ENCODE results near the gene HELB. TPM values are rescaled to one million over a fixed set of nuclear protein-coding genes. Genes with fewer than 3 reads are reported as not detected.

Gene HELB
- total RNA-seq, 1 donor from 2014 or later = 0.89 TPM

DNA sequence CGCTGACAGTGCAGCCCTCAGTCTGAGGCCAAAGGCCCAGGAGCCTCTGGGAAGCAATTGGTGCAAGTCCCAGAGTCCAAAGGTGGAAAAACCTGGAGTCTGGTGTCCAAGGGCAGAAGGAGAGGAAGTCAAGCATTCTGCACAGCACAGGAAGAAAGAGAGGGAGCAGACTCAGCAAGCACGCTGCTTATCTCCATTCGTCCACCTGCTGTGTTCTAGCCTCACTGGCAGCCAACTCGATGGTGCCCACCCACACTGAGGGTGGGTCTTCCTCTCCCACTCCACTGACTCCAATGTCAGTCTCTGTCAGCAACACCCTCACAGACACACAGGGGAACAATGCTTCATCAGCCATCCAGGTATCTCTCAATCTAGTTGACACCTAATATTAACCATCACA lies 38.8 kb downstream of the HELB start:
- intact Hi-C loops (cut with DNase I) = no loop called here
- ATAC-seq = no peak
- DNase-seq (ENCODE audit: missing footprints) = no peak

DNA sequence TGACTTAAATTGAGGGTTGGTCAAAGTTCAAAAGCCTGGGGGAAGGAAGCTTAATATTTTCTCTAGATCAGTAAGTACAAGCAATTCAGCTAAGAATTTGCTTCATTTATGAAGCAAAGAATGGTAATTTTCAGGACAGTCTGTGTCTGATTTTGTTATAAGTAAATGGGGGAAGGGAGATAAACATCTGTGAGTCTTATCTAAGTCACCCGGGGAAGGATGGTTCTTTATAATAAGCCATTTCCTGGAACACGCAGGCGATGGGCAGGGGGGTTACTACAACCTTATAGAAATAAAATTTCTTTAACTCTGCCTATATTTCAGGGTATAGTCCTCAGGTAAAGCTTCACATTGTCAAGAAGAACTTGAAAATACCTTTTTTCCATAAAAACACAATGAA lies 42.9 kb downstream of the HELB start:
- ATAC-seq (no peak), DNase-seq (ENCODE audit: missing footprints) (no peak)
- intact Hi-C loops (cut with DNase I) = no loop called here

DNA sequence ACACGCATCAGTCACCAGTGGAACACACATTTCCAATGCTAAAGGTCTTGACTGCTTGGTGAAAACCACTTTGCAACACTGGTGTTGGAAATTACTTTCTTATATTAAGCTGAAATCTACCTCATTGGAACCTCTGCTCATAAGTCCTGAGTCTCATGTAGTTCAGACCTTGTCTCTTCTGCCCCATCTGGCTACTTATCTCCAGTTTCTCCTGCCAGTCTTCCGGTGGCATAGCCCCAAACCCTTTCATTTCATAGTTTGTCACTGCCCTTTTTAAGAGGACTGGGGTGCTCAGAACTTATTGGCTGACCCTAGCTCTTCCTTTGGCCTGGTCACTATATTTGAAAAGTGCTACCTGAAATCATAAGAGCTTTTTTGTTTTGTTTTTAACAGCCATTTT lies 43.7 kb downstream of the HELB start:
- no peak for DNase-seq (ENCODE audit: missing footprints)
- intact Hi-C loops (cut with DNase I) = no loop called here
- no peak for ATAC-seq

GRCh38 chr12:66351301-66351700 lies 49.0 kb downstream of the HELB start:
- intact Hi-C loops (cut with DNase I) = loop anchor here (5.0 kb wide), 2 partner anchors 54 to 56 kb away; no protein-coding TSS in a partner anchor
- ATAC-seq (no peak), DNase-seq (ENCODE audit: missing footprints) (no peak)

- ATAC-seq (no peak), DNase-seq (ENCODE audit: missing footprints) (no peak)
- intact Hi-C loops (cut with DNase I) = loop anchor here (5.0 kb wide), 2 partner anchors 55 kb away; no protein-coding TSS in a partner anchor
These were observed 49.9 kb downstream of the HELB start for GRCh38 chr12:66352197-66352596.

DNA sequence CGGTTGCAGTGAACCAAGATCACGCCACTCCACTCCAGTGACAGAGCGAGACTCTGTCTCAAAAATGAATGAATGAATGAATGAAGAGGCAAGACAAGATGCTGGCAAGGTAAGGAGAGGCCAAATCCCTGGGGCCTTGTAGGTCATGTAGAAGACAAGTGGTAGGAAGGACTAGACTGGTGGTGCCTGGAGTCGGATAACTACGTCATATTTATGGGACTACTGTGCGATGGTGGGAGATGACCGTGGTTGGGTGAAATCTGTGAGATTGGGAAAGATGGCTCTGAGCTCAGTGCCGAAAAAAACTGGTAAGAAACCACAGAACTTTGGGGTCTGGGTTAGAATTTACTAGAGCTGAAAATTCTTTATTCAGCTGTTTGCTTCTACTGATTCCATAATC lies 50.6 kb downstream of the HELB start:
- DNase-seq (ENCODE audit: missing footprints) = no peak
- no peak for ATAC-seq
- intact Hi-C loops (cut with DNase I) = loop anchor here (5.0 kb wide), 2 partner anchors 54 to 56 kb away; no protein-coding TSS in a partner anchor

GRCh38 chr12:66354291-66354690 lies 52.0 kb downstream of the HELB start:
- intact Hi-C loops (cut with DNase I) = loop anchor here (5.0 kb wide), 2 partner anchors 53 to 57 kb away; no protein-coding TSS in a partner anchor
- no peak for ATAC-seq
- DNase-seq (ENCODE audit: missing footprints) = no peak

DNA sequence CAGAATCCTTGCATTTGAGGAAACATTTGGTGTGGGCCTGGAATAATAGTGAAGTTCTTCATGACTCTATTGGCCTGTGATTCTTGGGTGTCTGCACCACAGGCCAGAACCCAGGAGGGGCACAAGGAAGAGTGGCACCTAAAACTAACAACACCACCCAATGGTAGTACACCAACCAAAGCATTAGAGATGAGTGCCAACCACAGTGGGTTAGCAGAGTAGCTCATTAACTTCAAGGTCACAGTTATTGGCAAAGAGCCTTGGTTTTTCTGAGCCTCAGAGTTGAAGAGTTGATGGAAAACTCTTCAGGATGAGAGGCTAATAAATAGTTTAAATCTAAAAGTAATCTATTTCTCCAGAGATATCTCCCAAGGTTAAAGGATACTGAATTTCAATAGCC lies 57.0 kb downstream of the HELB start:
- intact Hi-C loops (cut with DNase I) = no loop called here
- ATAC-seq = no peak
- no peak for DNase-seq (ENCODE audit: missing footprints)

GRCh38 chr12:66361703-66362102 lies 59.4 kb downstream of the HELB start:
- no peak for DNase-seq (ENCODE audit: missing footprints)
- intact Hi-C loops (cut with DNase I) = no loop called here
- ATAC-seq = no peak

GRCh38 chr12:66365718-66366490 lies 63.6 kb downstream of the HELB start:
- ATAC-seq (no peak), DNase-seq (ENCODE audit: missing footprints) (no peak)
- intact Hi-C loops (cut with DNase I) = no loop called here

DNA sequence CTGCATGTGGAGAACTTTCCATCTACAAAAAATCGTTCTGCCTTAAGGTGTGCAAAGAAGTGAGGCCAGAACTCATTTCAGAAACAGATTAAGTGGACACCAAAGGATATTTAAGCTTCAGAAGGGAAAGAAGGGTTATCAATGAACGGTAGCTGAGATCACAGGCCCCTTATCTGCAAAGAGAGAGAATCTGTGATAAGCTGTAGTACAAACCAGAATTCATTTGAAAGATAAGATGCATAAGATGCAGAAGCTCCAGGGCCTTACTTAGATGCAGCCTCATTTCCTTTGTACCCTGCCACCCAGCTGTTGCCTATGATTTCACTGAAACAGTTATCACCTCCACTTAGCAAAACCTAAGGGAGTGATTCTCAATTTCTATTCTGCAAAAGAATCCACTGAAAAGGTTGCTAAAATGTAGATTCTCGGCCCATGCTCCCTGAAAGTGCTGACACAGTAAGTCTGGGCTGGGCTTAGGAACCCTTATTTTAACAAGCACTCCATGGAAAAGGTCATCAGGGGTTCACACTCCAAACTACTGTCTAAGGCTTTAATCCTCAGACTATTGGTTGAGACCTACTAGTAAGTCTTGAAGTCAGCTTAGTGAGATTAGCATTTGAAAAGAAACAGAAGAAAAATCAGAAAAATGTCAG lies 64.8 kb downstream of the HELB start:
- intact Hi-C loops (cut with DNase I) = no loop called here
- no peak for DNase-seq (ENCODE audit: missing footprints)
- no peak for ATAC-seq

DNA sequence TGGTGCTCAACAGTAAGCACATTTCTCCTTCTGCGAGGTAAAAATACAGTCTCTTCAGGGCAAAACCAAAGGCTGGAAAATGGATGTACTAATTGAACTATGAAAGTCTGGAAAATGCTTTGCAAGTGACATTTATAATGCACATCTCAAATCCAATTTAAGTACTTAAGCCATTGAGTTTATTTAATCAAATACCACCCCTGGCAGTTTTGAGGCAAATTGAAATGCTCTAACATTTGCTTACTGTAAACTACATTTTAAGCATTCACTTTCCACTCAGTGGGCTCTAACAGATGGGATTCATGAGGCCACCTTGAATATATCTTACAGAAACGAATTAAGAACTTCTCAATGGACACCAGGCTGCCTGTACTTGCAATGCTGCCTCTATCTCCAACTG lies 69.7 kb downstream of the HELB start:
- DNase-seq (ENCODE audit: missing footprints) (no peak), ATAC-seq (no peak)
- intact Hi-C loops (cut with DNase I) = no loop called here

DNA sequence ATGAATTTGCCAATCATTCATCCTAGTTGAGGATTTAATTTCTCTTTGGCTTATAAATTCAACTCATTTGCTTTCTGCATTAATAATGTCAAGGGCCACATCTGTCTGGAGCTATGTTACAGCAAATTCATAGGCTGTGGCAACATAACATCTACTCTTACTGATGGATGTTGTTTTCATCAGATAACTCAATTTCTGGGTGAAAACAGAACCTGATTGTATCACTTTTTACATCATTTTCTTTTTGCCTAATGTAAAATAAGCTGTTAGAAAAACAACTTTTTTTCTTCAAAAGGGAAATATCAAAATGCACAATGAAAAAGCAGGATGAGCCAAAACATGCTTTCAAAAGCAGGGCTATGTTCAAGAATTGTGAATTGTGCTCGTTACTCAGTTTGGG lies 73.3 kb downstream of the HELB start:
- no peak for DNase-seq (ENCODE audit: missing footprints)

GRCh38 chr12:66379616-66380015 lies 77.3 kb downstream of the HELB start:
- no peak for DNase-seq (ENCODE audit: missing footprints)
- ATAC-seq = no peak
- intact Hi-C loops (cut with DNase I) = no loop called here

More for the DNA sequence above, 73.3 kb downstream of the HELB start:
- no peak for ATAC-seq
- intact Hi-C loops (cut with DNase I) = no loop called here

- no peak for DNase-seq (ENCODE audit: missing footprints)
- intact Hi-C loops (cut with DNase I) = no loop called here
- no peak for ATAC-seq
These were observed 78.7 kb downstream of the HELB start for GRCh38 chr12:66380769-66381535.

DNA sequence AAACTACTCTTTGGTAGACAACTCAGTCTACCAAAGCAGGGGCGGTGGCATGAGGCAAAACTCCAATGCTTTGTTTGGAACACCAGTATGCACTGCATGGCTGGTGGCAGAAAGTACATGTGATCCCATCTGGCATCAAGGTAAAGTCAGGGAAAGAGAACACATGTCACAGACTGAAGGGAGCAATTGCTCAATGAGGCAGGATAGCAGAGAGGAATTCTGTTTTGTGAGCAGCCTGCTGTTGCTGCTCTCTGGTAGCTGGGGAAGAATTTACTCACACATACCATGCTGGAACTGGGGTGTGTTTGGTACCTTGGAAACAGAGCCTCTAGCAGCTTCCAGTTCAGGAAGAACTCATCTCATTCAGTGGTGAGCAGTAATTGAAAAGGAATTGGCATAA lies 84.8 kb downstream of the HELB start:
- intact Hi-C loops (cut with DNase I) = no loop called here
- no peak for ATAC-seq
- DNase-seq (ENCODE audit: missing footprints) = no peak

Data from Right ventricle myocardium inferior (tissue), 1 donor.